GM12878 (cell line): ENCODE results near the gene ASTL. TPM values are rescaled to one million over a fixed set of nuclear protein-coding genes. Genes with fewer than 3 reads are reported as not detected.

Source experiments
- BCL11A ChIP-seq: IDR thresholded peaks from 2 replicates; pipeline ENCODE4 v1.6.1; 2011; ENCODE audit warnings: low read depth, low read length
- CREM ChIP-seq: IDR thresholded peaks from 2 replicates; pipeline ENCODE4 v1.6.1; 2014; ENCODE audit warnings: antibody characterized with exemption, low read depth
- DPF2 ChIP-seq: fragments of 450-650 bp; IDR thresholded peaks from 2 replicates; pipeline ENCODE4 v1.6.1; 2017; ENCODE audit warnings: mild to moderate bottlenecking
- GABPA ChIP-seq: IDR thresholded peaks from 2 replicates; pipeline ENCODE4 v1.6.1; 2014; ENCODE audit warnings: antibody characterized with exemption, low read depth, mild to moderate bottlenecking, inconsistent platforms
- IKZF1 ChIP-seq: fragments of 450-650 bp; conservative IDR thresholded peaks from 2 replicates; pipeline ENCODE4 v1.6.1; 2017; ENCODE audit warnings: antibody characterized with exemption, mild to moderate bottlenecking
- KAT2A ChIP-seq: conservative IDR thresholded peaks from 2 replicates; pipeline ENCODE4 v1.6.1; 2011; ENCODE audit warnings: low read depth, low read length; ENCODE audit not compliant: control insufficient read depth
- KLF5 ChIP-seq: fragments of 450-650 bp; IDR thresholded peaks from 2 replicates; pipeline ENCODE4 v1.6.1; 2014; ENCODE audit warnings: mild to moderate bottlenecking; ENCODE audit not compliant: partially characterized antibody
- POLR2A ChIP-seq: IDR thresholded peaks from 2 replicates; pipeline ENCODE4 v1.6.1; 2011; ENCODE audit warnings: low read depth, mild to moderate bottlenecking, low read length
- RAD51 ChIP-seq: fragments of 450-650 bp; IDR thresholded peaks from 2 replicates; pipeline ENCODE4 v1.6.1; 2016; ENCODE audit warnings: moderate library complexity, mild to moderate bottlenecking, inconsistent platforms
- RB1 ChIP-seq: fragments of 450-650 bp; formaldehyde crosslinking; IDR thresholded peaks from 2 replicates; pipeline ENCODE4 v1.6.1; 2017; ENCODE audit warnings: mild to moderate bottlenecking, borderline replicate concordance
- SMAD1 ChIP-seq: fragments of 450-650 bp; IDR thresholded peaks from 2 replicates; pipeline ENCODE4 v1.6.1; 2018; ENCODE audit warnings: mild to moderate bottlenecking, low read depth; ENCODE audit not compliant: partially characterized antibody
- SMAD5 ChIP-seq: IDR thresholded peaks from 2 replicates; pipeline ENCODE4 v1.6.1; 2016; ENCODE audit warnings: antibody characterized with exemption, low read depth
- SP1 ChIP-seq: IDR thresholded peaks from one replicate; pipeline ENCODE4 v1.6.1; 2011; ENCODE audit warnings: low read depth, low read length
- STAT3 ChIP-seq: IDR thresholded peaks from 2 replicates; pipeline ENCODE4 v1.6.1; 2011; ENCODE audit warnings: low read depth, low read length, improper control_type of control experiment
- SUPT20H ChIP-seq: IDR thresholded peaks from 2 replicates; pipeline ENCODE4 v1.6.1; 2011; ENCODE audit warnings: low read depth, mild to moderate bottlenecking, low read length, moderate library complexity, borderline replicate concordance; ENCODE audit not compliant: control insufficient read depth
- TAF1 ChIP-seq: IDR thresholded peaks from 2 replicates; pipeline ENCODE4 v1.6.1; 2011; ENCODE audit warnings: mild to moderate bottlenecking, low read depth, low read length, borderline replicate concordance
- ZNF207 ChIP-seq: fragments of 450-650 bp; IDR thresholded peaks from 2 replicates; pipeline ENCODE4 v1.6.1; 2014; ENCODE audit warnings: antibody characterized with exemption, mild to moderate bottlenecking, borderline replicate concordance
- polyA plus RNA-seq, 11 experiments: library from polyadenylated mRNA; depleted of rRNA in 4 of 11; unstranded in 6 of 11; stranded (reverse) in 5 of 11; fragments of >200 nt; fragmentation: Nextera tagmentation in 4 of 11; fragmentation: Illumina TruSeq in 1 of 11; extraction: Ambion mirVana in 4 of 11; extraction: Trizol in 1 of 11; gene quantifications; 1 replicate in 1 of 11; 2 replicates in 10 of 11; pipeline versions ENCODE4 v1.2.1 to v1.2.3, GENCODE V29; 2011 to 2016; ENCODE audit warnings: inconsistent platforms in 2 of 11, missing spikeins in 2 of 11, low read depth in 1 of 11
- total RNA-seq, 4 experiments: library from RNA; depleted of rRNA in 3 of 4; stranded (reverse); fragments of >200 nt in 3 of 4; fragmentation: Illumina TruSeq in 1 of 4; extraction: Trizol in 1 of 4; gene quantifications; 2 replicates each; pipeline versions ENCODE4 v1.2.1 to v1.2.3, GENCODE V29; 2013 to 2021
- TF ChIP-seq, protein P1 (sequence below): IDR thresholded peaks from 2 replicates; pipeline ENCODE4 v1.6.1; 2011; ENCODE audit warnings: low read depth, low read length, improper control_type of control experiment, borderline replicate concordance
- TF ChIP-seq, protein P2 (sequence below): IDR thresholded peaks from 2 replicates; pipeline ENCODE4 v1.6.1; 2011; ENCODE audit warnings: borderline replicate concordance, low read depth, mild to moderate bottlenecking, moderate library complexity, low read length; ENCODE audit not compliant: insufficient read depth, poor library complexity, severe bottlenecking
- TF ChIP-seq, protein P3 (sequence below): IDR thresholded peaks from 2 replicates; pipeline ENCODE4 v1.6.1; 2011; ENCODE audit warnings: borderline replicate concordance, low read depth, mild to moderate bottlenecking, moderate library complexity, mixed read lengths, low read length; ENCODE audit not compliant: insufficient read depth; ENCODE audit errors: extremely low read length
- TF ChIP-seq, protein P4 (sequence below): fragments of 450-650 bp; IDR thresholded peaks from 2 replicates; pipeline ENCODE4 v1.6.1; 2018; ENCODE audit warnings: borderline replicate concordance, mild to moderate bottlenecking; ENCODE audit not compliant: partially characterized antibody
- TF ChIP-seq, protein P5 (sequence below): IDR thresholded peaks from 2 replicates; pipeline ENCODE4 v1.6.1; 2012; ENCODE audit warnings: low read depth, low read length, improper control_type of control experiment

Gene ASTL
- total and polyA plus RNA-seq, 10 of the 15 experiments (the other 5 are each of a cell fraction or from before 2014, with no cell fraction given): 0.18 to 1.0 (median 0.38) TPM; not detected in 4

DNA sequence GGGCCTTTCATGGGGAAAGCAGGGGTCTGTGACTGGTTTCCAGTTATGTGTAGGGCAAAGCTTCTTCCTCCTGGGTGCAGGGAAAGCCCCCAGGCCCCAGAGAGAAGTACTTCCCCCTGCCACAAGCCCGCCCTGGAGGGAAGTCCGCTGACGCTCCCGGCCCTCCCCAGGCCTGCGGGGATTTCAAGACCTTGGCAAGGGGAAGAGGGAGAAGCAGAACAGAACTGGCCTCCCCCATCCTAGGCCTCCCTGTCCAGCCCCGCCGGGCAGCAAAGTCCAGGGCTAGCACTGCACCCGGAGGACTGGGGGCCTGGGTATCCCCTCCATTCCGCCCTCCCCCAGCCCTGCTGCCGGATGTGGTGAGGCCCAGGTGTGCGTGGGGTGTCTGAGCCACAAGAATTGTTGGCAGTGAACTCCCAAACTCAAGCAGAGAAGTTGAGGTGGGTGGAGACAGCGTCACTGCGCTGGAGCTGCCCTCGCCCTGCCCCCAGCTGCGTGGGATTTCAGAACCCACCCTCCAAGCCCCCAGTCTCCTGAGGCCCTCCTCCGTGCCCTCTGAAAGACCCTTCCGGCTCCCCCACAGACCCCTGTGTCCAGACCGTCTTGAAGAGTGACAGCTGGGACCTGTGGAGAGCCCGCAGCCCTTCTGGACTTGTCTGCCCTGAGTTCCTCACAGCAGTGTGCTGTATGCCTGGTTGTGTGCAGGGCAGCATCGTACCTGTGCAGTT is 8.0 kb upstream of the ASTL start (continued):
- TF ChIP-seq, protein P1, sequence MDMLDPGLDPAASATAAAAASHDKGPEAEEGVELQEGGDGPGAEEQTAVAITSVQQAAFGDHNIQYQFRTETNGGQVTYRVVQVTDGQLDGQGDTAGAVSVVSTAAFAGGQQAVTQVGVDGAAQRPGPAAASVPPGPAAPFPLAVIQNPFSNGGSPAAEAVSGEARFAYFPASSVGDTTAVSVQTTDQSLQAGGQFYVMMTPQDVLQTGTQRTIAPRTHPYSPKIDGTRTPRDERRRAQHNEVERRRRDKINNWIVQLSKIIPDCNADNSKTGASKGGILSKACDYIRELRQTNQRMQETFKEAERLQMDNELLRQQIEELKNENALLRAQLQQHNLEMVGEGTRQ: no peak
- TF ChIP-seq STAT3 (0 out of 2 replicates have a peak, but pooled peaks have one; percentile 75), CREM (peak; percentile 90), POLR2A (no peak), KLF5 (peak; percentile 67), DPF2 (peak; percentile 98), KAT2A (no peak), SMAD5 (no peak; the same call in 1 of the 2 replicates), ZNF207 (peak; percentile 85; the same call in 1 of the 2 replicates), SMAD1 (peak; percentile 76), RB1 (peak; percentile 18; the same call in 1 of the 2 replicates), SUPT20H (no peak), TAF1 (peak; percentile 41; the same call in 1 of the 2 replicates), SP1 (peak; percentile 93), GABPA (no peak), BCL11A (peak; percentile 83), IKZF1 (peak; percentile 98), RAD51 (no peak)
- TF ChIP-seq, protein P2, sequence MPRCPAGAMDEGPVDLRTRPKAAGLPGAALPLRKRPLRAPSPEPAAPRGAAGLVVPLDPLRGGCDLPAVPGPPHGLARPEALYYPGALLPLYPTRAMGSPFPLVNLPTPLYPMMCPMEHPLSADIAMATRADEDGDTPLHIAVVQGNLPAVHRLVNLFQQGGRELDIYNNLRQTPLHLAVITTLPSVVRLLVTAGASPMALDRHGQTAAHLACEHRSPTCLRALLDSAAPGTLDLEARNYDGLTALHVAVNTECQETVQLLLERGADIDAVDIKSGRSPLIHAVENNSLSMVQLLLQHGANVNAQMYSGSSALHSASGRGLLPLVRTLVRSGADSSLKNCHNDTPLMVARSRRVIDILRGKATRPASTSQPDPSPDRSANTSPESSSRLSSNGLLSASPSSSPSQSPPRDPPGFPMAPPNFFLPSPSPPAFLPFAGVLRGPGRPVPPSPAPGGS: peak; percentile 74
- TF ChIP-seq, protein P3, sequence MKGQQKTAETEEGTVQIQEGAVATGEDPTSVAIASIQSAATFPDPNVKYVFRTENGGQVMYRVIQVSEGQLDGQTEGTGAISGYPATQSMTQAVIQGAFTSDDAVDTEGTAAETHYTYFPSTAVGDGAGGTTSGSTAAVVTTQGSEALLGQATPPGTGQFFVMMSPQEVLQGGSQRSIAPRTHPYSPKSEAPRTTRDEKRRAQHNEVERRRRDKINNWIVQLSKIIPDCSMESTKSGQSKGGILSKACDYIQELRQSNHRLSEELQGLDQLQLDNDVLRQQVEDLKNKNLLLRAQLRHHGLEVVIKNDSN: no peak
- TF ChIP-seq, protein P4, sequence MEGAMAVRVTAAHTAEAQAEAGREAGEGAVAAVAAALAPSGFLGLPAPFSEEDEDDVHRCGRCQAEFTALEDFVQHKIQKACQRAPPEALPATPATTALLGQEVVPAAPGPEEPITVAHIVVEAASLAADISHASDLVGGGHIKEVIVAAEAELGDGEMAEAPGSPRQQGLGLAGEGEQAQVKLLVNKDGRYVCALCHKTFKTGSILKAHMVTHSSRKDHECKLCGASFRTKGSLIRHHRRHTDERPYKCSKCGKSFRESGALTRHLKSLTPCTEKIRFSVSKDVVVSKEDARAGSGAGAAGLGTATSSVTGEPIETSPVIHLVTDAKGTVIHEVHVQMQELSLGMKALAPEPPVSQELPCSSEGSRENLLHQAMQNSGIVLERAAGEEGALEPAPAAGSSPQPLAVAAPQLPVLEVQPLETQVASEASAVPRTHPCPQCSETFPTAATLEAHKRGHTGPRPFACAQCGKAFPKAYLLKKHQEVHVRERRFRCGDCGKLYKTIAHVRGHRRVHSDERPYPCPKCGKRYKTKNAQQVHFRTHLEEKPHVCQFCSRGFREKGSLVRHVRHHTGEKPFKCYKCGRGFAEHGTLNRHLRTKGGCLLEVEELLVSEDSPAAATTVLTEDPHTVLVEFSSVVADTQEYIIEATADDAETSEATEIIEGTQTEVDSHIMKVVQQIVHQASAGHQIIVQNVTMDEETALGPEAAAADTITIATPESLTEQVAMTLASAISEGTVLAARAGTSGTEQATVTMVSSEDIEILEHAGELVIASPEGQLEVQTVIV: peak; percentile 25
- TF ChIP-seq, protein P5, sequence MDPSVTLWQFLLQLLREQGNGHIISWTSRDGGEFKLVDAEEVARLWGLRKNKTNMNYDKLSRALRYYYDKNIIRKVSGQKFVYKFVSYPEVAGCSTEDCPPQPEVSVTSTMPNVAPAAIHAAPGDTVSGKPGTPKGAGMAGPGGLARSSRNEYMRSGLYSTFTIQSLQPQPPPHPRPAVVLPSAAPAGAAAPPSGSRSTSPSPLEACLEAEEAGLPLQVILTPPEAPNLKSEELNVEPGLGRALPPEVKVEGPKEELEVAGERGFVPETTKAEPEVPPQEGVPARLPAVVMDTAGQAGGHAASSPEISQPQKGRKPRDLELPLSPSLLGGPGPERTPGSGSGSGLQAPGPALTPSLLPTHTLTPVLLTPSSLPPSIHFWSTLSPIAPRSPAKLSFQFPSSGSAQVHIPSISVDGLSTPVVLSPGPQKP: peak; percentile 46; the same call in 1 of the 2 replicates
